Psoas muscle (tissue), 8 donors: ENCODE results near the gene MYO18A. TPM values are rescaled to one million over a fixed set of nuclear protein-coding genes. Genes with fewer than 3 reads are reported as not detected.

Experiments
- ATAC-seq, 4 donors: fragments of 200-7000 bp; cut with Tn5 transposase; one replicate each; pipeline ENCODE4 v1.9.1; 2020; ENCODE audit warnings: moderate library complexity in 3 of 4, mild to moderate bottlenecking in 2 of 4
- DNase-seq, 2 donors: peaks; one replicate each; pipeline ENCODE4 v3.0.0-alpha.2; 2020
- H3K27ac ChIP-seq: fragments of 200-600 bp; one replicate; pipeline ENCODE4 v1.8.0; 2022
- H3K27me3 ChIP-seq, 3 donors: fragments of 200-600 bp in 1 of 3; one replicate each; pipeline versions ENCODE4 v1.6.1 to v1.8.0; 2013 to 2022; ENCODE audit warnings: low read length in 2 of 3, mild to moderate bottlenecking in 2 of 3, moderate library complexity in 1 of 3; ENCODE audit not compliant: insufficient read depth in 3 of 3
- H3K36me3 ChIP-seq, 2 donors: fragments of 200-600 bp in 1 of 2; one replicate each; pipeline versions ENCODE4 v1.6.1 to v1.8.0; 2013 to 2022; ENCODE audit warnings: low read depth in 1 of 2, mild to moderate bottlenecking in 1 of 2, moderate library complexity in 1 of 2; ENCODE audit not compliant: insufficient read depth in 1 of 2
- H3K4me1 ChIP-seq: fragments of 200-600 bp; one replicate; pipeline ENCODE4 v1.8.0; 2022
- H3K4me3 ChIP-seq: fragments of 200-600 bp; one replicate; pipeline ENCODE4 v1.8.0; 2022; ENCODE audit warnings: mild to moderate bottlenecking
- H3K9me3 ChIP-seq: fragments of 200-600 bp; one replicate; pipeline ENCODE4 v1.8.0; 2022
- CTCF ChIP-seq: fragments of 200-600 bp; IDR thresholded peaks from one replicate; pipeline ENCODE4 v1.8.0; 2022; ENCODE audit warnings: antibody characterized with exemption
- WGBS, 3 donors: extraction: QIAGEN DNeasy Blood & Tissue Kit; methylation state at CpG; one replicate each; pipeline versions ENCODE4 v1.1.6 to v1.1.7; 2013; 5-methylcytosine and 5-hydroxymethylcytosine counted together
- intact Hi-C, 2 donors: fragments of 100-400 bp; cut with DNase I; formaldehyde crosslinking; loops; one replicate each; pipeline versions ENCODE4 v1.11.0 to v1.14.2; 2022
- polyA plus RNA-seq, 3 donors: library from polyadenylated mRNA; stranded (reverse); fragments of 200-250 nt; gene quantifications; one replicate each; pipeline ENCODE4 v1.2.3, GENCODE V29; 2013
- total RNA-seq, 4 donors: library from RNA; stranded (reverse); fragmentation: NEBNext Ultra II Directional in 2 of 4; extraction: Animal tissue kit (Norgen Biotek cat#: 25700) in 2 of 4; gene quantifications; one replicate each; pipeline versions ENCODE4 v1.2.1 to v1.2.4, GENCODE V29; 2021 to 2023
- donor health status: healthy with polysubstance abuse.
- donor health status: DM: no; HTN: no; CAD: no; lungs with moderate emphysema.
- donor health status: Bipolar disorder and iron deficiency.
- donor health status: healthy.
- donor health status: DM: yes; HTN: yes; CAD: no.
- donor health status: DM: no; HTN: no; CAD: no.
- donor health status: DM: no; HTN: no; CAD: no.
- donor health status: DM: yes; HTN: yes; CAD: no.

The MYO18A gene
- total and polyA plus RNA-seq, 7 donors = 142 to 1,274 (median 770) TPM

DNA sequence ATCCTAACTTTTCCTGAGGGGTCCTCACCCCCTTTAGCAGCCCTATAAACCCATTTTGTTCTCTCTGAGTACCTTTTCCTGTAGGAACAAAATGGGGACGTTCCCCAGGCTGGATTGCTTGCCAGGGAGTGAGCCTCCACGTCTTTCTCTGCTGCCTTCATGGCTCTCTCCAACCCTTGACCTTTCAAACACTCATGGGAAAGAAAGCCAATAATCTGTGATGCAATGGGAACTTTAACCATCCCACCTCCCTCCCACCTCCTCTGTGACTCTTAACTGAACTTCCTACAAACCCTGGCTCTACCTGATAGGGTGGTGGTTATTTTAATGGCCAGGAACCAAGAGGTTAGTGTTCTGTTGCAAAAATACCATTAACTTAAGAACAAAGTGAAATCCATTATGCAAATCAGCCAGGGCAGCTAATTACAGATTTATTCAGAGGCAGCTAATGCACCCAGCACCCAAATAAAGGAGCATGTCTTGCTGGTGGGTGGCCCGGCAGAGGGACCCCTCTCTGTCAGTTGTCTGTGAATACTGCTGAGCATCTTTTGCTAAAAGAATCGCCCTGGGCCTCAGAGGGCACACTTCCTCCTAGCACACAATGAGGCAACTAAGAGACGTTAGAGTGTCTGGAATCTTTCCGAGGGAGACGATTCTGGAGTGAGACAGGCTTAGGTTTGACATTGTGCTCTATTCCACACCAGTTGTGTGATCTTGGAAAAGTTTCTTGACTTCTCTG is 134.3 kb downstream of the MYO18A start:
- Histone ChIP-seq H3K4me3 (no peak overlapping the region), H3K36me3 (no peaks in the 10 kb centered on the region), H3K4me1 (no peaks in the 10 kb centered on the region), H3K9me3 (no peaks in the 10 kb centered on the region), H3K27ac (no peak overlapping the region), H3K27me3 (peaks cover 0 to 2% (median 0%) of the 10 kb centered on the region in 3 donors)
- TF ChIP-seq CTCF = no peak
- DNase-seq = no peak
- no peak for ATAC-seq
- 55 to 69% (median 59%) methylated on average over 7 of the region's 7 CpGs for WGBS, 3 donors
- intact Hi-C loops = no loop called here

- peaks cover 4% of the 10 kb centered on the region for H3K4me1 ChIP-seq
- no peak for ATAC-seq
- no peak overlapping the region for H3K4me3 ChIP-seq
- H3K36me3 ChIP-seq = no peaks in the 10 kb centered on the region
- WGBS, 3 donors = 67 to 92% (median 70%) methylated on average over 4 of the region's 4 CpGs
- H3K27ac ChIP-seq = no peak overlapping the region
- intact Hi-C loops = no loop called here
- peaks cover 0 to 2% (median 0%) of the 10 kb centered on the region in 3 donors for H3K27me3 ChIP-seq
- no peaks in the 10 kb centered on the region for H3K9me3 ChIP-seq
- no peak for TF ChIP-seq CTCF
- DNase-seq = no peak
Measured at GRCh38 chr17:29045026-29045425, 135.2 kb downstream of the MYO18A start.

DNA sequence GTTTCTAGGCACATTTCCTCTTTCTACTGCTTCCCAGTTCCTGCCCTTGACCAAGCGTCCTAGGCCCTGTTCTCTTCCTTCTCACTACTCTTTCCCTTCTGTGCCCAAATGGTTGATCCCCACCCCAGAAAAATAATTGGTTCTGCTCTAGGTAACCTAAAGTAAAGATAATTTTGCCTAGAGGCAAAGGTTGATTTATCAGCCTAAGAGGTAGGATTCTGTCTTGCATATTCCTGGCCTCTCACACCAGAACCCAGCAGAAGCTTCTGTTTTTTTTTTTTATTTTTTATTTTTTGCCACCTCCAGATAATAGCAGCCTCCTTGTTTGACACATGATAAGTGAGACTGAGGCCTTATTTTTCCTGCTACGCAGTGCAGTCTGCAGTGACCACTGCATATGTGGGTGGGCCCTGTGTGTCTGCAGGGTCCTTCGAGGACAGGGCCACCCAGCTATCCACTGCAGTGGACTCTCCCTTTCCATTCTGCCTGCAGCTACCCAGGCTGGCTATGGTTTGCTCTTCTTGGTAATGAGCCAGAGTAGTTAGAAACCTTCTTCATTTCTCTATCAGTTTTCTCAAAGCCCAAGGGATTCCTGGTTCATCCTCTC is 136.6 kb downstream of the MYO18A start:
- ATAC-seq (no peak), DNase-seq (no peak)
- WGBS, 3 donors = 80 to 81% (median 80%) methylated on average over 3 of the region's 3 CpGs
- Histone ChIP-seq H3K4me3 (no peak overlapping the region), H3K9me3 (no peaks in the 10 kb centered on the region), H3K27ac (no peak overlapping the region), H3K4me1 (peaks cover 5% of the 10 kb centered on the region), H3K36me3 (no peaks in the 10 kb centered on the region), H3K27me3 (peaks cover 0 to 4% (median 0%) of the 10 kb centered on the region in 3 donors)
- intact Hi-C loops = loop anchor here in 1 of 2 donors (5.0 kb wide), 1 partner anchor 61 kb away; no protein-coding TSS in a partner anchor
- TF ChIP-seq CTCF = no peak

DNA sequence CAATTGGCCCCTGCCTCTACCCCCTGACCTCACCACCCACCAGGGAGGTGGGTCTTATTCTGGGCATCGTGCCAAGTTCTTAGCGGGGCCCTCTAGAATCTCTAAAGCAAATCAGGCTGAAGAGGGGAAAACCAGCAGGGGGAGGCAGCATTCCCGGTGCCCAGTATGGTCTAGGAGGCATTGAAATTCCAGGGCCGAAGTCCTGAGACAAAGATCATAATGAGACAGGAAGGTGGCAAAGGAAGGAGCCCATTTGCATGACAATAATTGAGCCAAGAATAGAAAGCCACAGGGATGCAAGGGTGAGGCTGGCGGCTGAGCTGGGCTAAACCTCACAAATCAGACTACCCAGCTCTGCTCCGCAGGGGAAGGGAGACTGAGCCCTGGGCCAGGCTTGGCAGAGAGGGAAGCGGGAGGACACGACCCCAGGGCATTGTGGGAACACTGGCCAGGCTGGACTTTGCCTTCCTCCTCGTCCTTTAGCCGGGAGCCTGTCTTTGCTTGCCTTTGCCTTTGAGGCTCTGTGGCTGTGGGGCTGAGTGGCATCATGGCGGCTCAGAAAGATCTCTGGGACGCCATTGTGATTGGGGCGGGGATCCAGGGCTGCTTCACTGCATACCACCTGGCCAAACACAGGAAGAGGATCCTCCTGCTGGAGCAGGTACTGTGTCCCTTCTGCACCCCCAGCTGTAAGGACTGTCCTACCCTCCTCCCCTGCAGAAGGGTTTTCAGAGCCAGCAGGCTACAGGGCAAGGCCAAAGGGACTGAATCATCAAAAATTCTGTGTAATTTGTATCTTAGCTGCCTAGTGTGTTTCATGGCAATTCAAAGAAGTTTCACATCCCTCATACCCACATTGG is 137.3 kb downstream of the MYO18A start, which contains the start of gene PIPOX:
PIPOX (plus strand) TSS at position 463 of the 860 bp plus-strand sequence; CDS start at position 548, 85 bp downstream.
- Histone ChIP-seq H3K27ac (no peak within 1 kb of the TSS), H3K4me3 (peak within 1 kb of the TSS; percentile 18), H3K36me3 (no peaks in the 10 kb centered on the region), H3K27me3 (peaks cover 0 to 5% (median 4%) of the 10 kb centered on the region in 3 donors), H3K4me1 (peaks cover 5% of the 10 kb centered on the region), H3K9me3 (no peaks in the 10 kb centered on the region)
- DNase-seq = no peak
- TF ChIP-seq CTCF = no peak
- ATAC-seq = peak in 2 of 4 donors; percentile 21 to 32
- intact Hi-C loops = loop anchor here in 1 of 2 donors (5.0 kb wide), 1 partner anchor 61 kb away; no protein-coding TSS in a partner anchor
- 38 to 43% (median 41%) methylated on average over 11 to 13 of the region's 13 CpGs for WGBS, 3 donors
